Measurements from ENCODE around the gene SET.

SET gene

DNA sequence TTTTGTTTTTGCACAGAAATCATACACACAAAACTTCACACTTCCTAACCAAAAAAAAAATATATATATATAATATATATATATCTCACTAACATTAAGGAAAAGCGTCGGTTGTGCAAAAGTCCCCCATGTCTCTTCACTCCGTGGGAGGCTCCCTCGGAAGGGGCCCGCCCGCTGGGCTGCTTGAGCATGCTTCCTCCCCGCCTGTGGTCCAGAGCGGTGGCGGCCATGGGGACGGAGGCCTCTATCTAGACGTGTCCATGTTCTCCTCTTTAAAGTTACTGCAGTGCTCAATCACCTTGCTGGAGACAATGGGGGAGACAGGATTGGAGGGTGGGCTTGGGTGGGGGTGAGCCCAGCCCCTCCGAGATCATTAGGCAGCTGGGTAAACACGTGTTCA is 42.1 kb downstream of the SET start:
- DNase-seq (ENCODE audit: low read depth): no peak

DNA sequence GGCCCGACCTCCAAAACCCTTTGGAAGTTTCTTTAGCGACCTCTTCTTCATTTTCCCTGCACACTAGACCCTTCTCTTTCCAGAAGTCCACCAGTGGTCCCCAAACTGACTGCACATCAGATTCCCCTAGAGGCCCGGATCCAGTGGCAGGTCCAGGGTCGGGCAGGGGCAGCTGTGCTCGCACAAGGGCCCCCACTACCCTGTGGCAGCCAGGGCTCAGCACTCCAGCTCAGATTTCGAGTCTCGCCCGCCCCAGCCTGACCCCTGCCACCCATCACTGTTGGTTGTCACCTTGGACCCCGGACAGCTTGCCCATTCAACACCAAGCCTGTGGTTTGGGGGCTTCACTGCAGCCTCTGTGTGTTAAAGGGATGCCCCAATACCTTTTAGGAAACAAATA is 42.7 kb downstream of the SET start:
- DNase-seq (ENCODE audit: low read depth): no peak

DNA sequence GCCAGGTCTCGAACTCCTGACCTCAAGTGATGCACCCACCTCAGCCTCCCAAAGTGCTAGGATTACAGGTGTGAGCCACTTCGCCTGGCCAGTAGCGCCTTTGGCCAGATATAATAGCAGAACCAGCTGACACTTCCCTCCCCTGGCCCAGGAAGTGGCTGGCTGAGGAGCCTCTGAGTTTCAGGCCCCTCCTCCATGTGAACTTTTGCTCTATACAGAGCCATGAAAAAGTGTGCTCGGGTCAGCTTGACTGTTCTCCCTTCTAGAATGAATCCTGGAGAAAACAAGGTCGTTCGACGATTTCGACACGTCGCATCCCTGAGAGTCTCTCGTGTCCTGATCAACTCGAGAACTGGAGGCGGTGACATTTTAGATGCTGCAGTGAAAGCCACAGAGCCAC is 43.6 kb downstream of the SET start:
- no peak for DNase-seq (ENCODE audit: low read depth)

DNA sequence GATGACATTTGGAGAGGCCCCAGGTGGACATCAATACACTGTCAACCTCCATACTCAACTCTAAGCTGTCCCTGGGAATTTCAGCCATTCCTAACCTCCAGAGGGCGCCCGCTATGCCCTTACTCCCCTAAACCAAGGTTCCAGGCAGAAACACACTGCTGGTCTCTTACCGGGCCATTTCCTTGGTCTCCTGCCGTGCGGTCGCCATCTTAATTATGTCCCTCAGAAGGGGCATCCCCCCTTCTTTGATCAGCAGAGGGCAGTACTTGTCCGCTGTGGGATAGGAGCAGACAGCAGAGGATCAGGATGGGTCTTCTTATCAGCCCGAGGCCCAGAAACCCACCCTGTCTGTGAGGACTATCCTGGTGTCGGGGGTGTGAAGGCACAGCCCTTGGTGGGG is 44.2 kb downstream of the SET start:
- no peak for DNase-seq (ENCODE audit: low read depth)

DNA sequence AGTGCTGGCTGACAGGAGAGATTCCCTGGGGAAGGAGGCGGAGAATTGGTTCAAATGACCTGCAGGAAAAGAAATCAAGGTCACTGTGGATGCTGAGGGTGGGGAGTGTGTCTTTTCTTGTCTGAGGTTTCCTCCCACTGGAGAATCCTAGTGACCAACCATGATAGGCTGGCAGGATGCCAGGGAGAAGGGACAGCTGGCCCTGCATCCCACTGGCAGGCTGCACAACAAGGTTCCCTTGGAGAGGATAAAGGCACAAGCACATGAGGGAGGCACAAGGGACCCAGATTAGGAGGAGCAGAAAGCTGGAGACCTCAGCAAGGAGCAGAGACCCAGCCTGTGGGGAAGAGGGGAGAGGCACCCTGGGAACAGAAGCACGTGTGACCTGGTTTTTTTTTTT is 46.4 kb downstream of the SET start:
- no peak for DNase-seq (ENCODE audit: low read depth)

DNA sequence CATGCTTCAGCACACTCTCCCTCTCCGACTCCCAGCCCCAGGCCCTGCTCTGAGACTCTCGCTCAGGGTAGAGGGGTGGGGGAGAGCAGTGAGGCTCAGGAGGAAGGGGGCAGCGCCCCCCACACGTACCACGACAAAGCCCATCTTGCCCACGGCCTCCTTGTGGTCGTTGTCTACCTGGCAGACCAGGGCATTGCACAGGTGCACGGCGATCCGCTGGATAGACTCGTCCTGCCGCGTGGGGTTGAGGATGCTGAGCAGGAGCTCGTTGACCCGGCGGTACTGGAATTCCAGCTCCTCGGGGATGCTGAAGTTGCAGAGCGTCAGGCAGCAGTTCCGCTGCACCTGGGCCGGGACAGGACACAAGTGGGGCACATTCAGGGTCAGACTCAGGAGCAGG is 53.4 kb downstream of the SET start:
- no peak for DNase-seq (ENCODE audit: low read depth)

DNA sequence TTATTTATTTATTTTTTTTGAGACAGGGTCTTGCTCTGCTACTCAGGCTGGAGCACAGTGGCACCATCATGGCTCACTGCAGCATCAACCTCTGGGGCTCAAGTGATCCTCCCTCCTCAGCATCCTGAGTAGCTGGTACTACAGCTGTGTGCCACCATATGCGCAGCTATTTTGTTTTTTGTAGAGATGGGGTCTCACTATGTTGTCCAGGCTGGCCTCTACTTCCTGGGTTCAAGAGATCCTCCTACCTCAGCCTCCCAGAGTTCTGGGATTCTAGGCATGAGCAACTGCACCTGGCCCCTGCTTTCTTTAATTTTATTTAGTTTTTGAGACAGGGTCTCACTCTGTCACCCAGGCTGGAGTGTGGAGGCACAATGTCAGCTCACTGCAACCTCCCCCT is 54.4 kb downstream of the SET start:
- DNase-seq (ENCODE audit: low read depth): no peak

Data from activated gamma-delta T cell treated with anti-CD3 and anti-CD28 coated beads, Interleukin-2, amount 50 U/mL, for 16 hours (primary cell).